Spinal cord (tissue), 10 donors: ENCODE results near the gene VAV2. TPM values are rescaled to one million over a fixed set of nuclear protein-coding genes. Genes with fewer than 3 reads are reported as not detected.
"Not testable (repeated sequence)": the region's sequence is repeated elsewhere in the genome, so short reads cannot be mapped to it uniquely, and the experiment has no call there.

ENCODE experiments used
- DNase-seq, 6 donors: peaks; one replicate each; pipeline versions ENCODE4 v3.0.0 to v3.0.0-alpha.2; 2013 to 2015; ENCODE audit warnings: low spot score in 6 of 6, low read depth in 4 of 6
- H3K27ac ChIP-seq: one replicate; pipeline ENCODE4 v1.5.1; 2013; ENCODE audit warnings: low read depth, low read length, control low read depth
- H3K27me3 ChIP-seq: one replicate; pipeline ENCODE4 v1.6.1; 2013; ENCODE audit warnings: low read length; ENCODE audit not compliant: control insufficient read depth, insufficient read depth
- H3K36me3 ChIP-seq: one replicate; pipeline ENCODE4 v1.6.1; 2013; ENCODE audit warnings: low read length; ENCODE audit not compliant: control insufficient read depth, insufficient read depth
- H3K4me1 ChIP-seq: one replicate; pipeline ENCODE4 v1.6.1; 2013; ENCODE audit warnings: low read length; ENCODE audit not compliant: control insufficient read depth, insufficient read depth
- H3K4me3 ChIP-seq: one replicate; pipeline ENCODE4 v1.5.1; 2013; ENCODE audit warnings: low read depth, low read length, control low read depth
- H3K9me3 ChIP-seq: one replicate; pipeline ENCODE4 v1.6.1; 2013; ENCODE audit warnings: low read length; ENCODE audit not compliant: control insufficient read depth, insufficient read depth
- WGBS: methylation state at CpG from one replicate; pipeline ENCODE4 v1.1.5; 2013; ENCODE audit warnings: missing lambda C conversion rate; ENCODE audit not compliant: insufficient coverage; 5-methylcytosine and 5-hydroxymethylcytosine counted together
- polyA plus RNA-seq, 2 donors: library from polyadenylated mRNA; unstranded; fragments of 120-200 nt; gene quantifications; one replicate each; pipeline ENCODE4 v1.2.1, GENCODE V29; 2013; ENCODE audit not compliant: insufficient read length in 2 of 2
- total RNA-seq, 2 donors: library from RNA; depleted of rRNA in 1 of 2; stranded (reverse); fragments of 120-200 nt in 1 of 2; fragments of >200 nt in 1 of 2; gene quantifications; one replicate each; pipeline versions ENCODE4 v1.2.3 to v1.2.4, GENCODE V29; 2013 to 2014
- donor health status: healthy.

VAV2 gene
- total and polyA plus RNA-seq, 4 donors: 18.4 to 48.3 (median 33.1) TPM

DNA sequence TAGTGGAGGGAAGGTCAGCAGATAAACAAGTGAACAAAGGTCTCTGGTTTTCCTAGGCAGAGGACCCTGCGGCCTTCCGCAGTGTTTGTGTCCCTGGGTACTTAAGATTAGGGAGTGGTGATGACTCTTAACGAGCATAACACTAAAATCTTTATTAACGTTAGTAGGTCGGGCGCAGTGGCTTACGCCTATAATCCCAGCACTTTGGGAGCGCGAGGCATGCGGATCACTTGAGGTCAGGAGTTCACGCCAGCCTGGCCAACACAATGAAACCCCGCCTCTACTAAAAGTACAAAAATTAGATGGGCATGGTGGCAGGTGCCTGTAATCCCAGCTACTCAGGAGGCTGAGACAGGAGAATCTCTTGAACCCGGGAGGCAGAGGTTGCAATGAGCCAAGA, 96.1 kb downstream of the VAV2 start:
- peaks cover 32% of the 10 kb centered on the region for H3K36me3 ChIP-seq
- H3K27ac ChIP-seq: not testable (repeated sequence)
- 73% methylated on average over 6 of the region's 13 CpGs for WGBS

DNA sequence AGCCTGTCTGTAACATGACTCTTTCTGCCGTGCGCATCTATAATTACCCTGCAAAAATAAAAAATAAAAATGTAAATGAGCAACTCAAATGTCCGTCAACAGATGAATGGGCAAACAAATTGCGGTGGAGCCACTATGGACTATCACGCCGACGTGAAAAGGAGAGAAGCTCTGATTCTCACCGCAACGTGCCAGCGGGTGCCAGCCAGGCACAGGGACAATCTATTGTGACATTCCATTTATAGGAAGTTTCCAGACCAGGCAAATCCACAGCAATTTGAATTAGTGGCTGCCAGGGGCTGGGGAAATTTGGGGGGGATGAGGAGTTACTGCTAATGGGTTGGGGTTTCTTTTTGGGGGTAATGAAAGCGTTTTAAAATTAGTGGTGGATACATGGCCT, 96.8 kb downstream of the VAV2 start:
- H3K27ac ChIP-seq: no peak overlapping the region
- peaks cover 32% of the 10 kb centered on the region for H3K36me3 ChIP-seq
- H3K4me1 ChIP-seq: peaks cover 42% of the 10 kb centered on the region
- H3K4me3 ChIP-seq: no peak overlapping the region
- no peaks in the 10 kb centered on the region for H3K9me3 ChIP-seq
- no peak for DNase-seq
- 59% methylated on average over 8 of the region's 11 CpGs for WGBS
- H3K27me3 ChIP-seq: no peaks in the 10 kb centered on the region

More for the DNA sequence above, 96.1 kb downstream of the VAV2 start:
- DNase-seq, H3K27me3 ChIP-seq, H3K4me3 ChIP-seq, H3K9me3 ChIP-seq: not testable (repeated sequence)
- peaks cover 38% of the 10 kb centered on the region for H3K4me1 ChIP-seq

DNA sequence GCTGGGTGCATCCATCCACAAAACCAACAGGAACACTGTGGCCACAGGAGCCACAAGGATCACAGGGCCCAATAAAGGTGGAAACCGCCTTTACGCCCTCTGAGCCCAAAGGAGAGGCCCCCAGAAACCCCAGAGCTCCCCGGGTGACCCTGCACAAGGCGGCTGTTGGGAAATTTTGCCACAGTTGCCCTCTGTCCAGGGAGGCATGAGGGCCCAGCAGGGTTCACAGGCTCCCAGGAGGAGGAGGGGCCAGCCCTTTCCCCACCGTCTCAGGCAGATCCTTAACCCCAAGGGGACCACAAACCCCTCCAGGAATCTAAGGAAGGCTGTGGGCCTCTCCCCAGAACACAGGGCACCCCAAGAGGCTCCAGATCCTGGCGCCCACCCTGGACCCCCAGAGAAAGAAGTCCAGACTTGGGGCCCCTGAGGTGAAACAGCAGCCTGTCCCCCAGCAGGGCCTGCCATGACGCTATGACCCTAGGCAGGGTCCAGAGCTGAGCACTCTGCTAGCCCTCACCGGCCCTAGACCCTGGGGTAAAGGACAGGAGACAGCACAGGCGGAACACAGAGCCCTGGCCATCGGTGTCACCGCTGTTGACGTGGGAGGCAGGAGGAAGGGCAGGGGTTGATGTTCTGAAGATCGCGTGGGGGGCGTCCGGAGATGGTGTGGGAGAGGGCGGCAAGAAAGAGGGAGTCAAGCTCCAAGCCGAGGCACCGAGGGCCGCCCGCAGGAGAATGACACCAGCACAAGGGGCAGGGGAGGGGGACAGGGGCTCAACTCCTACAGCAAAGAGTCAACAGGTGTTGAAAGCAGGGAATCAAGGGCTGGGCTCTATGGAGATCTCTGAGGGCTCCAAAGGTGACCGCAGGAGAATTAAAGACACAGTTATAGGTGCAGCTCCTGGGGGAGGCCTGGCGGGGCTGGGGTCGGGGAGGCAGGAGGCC, 97.5 kb downstream of the VAV2 start:
- H3K27me3 ChIP-seq: no peaks in the 10 kb centered on the region
- peaks cover 32% of the 10 kb centered on the region for H3K36me3 ChIP-seq
- H3K4me3 ChIP-seq: no peak overlapping the region
- H3K4me1 ChIP-seq: peaks cover 49% of the 10 kb centered on the region
- no peak overlapping the region for H3K27ac ChIP-seq
- DNase-seq: no peak
- WGBS: 94% methylated on average over 22 of the region's 24 CpGs
- H3K9me3 ChIP-seq: no peaks in the 10 kb centered on the region

DNA sequence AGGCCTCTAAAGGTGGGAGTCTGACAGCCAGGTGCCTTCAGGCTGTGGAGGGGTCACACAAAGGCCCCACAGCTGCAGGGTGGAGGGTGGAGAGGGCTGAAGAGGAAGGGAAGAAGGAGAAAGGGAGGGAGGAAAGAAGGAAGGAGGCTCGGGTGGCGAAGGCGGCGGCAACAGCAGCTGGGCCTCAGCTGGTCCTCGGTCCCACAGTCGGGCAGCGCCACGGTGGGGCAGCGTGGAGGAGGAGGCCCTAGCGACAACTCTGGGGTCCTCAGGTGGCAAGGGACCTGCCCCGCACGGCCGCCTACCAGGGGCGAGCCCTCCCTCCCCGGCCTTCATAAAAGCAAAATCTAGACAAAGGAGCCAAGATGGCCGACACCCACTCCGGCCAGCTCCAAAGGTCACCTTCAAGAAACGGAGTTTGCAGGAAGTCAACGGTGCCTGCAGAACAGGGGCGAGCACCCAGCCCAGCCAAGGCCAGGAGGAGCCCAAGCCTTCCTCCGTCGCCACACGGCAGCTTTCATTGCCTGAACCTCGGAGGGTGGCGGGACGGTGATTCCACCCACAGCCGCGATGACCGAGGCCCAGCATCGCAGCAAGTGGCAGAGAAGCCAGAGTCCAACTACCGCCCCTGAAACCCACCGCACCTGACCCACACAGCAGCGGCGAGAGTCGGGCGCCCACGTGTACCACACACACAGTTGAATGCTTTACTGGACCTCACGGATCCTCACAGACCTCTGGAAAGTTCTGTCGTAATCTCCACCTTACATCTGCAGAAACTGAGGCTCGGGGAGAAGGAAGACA, 98.7 kb downstream of the VAV2 start:
- no peak for DNase-seq
- Histone ChIP-seq H3K9me3 (no peaks in the 10 kb centered on the region), H3K27me3 (no peaks in the 10 kb centered on the region), H3K27ac (no peak overlapping the region), H3K36me3 (peaks cover 34% of the 10 kb centered on the region), H3K4me1 (peaks cover 61% of the 10 kb centered on the region), H3K4me3 (no peak overlapping the region)
- 90% methylated on average over 40 of the region's 40 CpGs for WGBS

DNA sequence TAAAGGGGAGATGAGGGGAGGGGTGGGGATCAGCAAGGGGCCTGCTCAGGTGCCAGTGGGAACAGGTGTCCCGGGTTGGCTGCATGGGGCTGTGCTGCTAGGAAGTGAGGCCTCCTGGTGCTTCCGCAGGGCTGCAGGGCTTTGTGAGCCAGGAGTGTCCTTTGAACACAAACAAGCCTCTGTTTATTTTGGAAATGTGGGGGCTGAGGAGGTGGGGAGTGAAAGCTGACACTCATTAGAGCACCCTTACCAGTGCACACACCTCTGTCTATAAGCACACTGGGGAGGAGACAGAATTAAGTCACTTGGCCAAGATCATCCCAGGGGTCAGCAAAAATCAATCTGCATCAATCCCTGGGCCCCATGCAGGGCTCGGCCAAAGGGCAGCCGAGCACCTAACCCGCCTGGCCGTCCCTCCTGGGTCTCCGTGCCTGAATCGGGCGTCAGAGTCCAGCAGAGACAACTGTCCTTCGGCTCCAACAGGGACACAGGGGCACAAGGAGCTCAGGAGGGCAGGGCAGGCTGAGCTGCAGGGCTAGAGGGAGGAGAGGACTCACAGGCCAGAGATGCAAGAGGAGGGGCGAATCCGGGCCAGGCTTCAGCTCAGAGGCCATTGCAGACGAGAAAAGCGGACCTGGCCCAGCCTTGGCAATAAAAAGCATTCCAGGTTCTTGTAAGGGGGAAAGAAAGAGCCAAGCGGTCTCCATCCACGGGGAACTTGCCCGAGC, 99.8 kb downstream of the VAV2 start:
- no peak overlapping the region for H3K27ac ChIP-seq
- DNase-seq: no peak
- H3K27me3 ChIP-seq: no peaks in the 10 kb centered on the region
- no peaks in the 10 kb centered on the region for H3K9me3 ChIP-seq
- no peak overlapping the region for H3K4me3 ChIP-seq
- 51% methylated on average over 16 of the region's 17 CpGs for WGBS
- peaks cover 29% of the 10 kb centered on the region for H3K36me3 ChIP-seq
- peaks cover 63% of the 10 kb centered on the region for H3K4me1 ChIP-seq

DNA sequence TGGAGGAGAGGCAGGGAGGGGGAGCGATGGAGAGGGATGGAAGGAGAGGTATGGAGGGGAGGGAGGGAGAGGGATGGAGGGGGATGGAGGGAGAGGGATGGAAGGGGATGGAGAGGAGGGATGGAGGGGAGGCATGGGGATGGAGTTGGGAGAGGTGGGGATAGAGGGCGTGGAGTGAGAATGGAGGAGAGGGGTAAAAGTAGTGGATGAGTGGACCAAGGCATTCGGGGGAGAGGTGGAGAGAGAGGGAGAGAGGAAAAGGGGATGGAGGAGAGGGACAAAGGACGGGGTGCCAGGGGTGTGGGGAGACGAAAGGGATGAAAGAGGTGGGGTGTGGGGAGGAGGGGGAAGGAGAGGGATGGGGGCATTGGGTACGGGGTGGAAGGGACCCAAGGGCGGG, 100.4 kb downstream of the VAV2 start:
- Histone ChIP-seq H3K27me3 (no peaks in the 10 kb centered on the region), H3K27ac (no peak overlapping the region), H3K36me3 (peaks cover 29% of the 10 kb centered on the region), H3K9me3 (no peaks in the 10 kb centered on the region), H3K4me1 (peaks cover 66% of the 10 kb centered on the region), H3K4me3 (no peak overlapping the region)
- 92% methylated on average over 5 of the region's 7 CpGs for WGBS
- DNase-seq: no peak

DNA sequence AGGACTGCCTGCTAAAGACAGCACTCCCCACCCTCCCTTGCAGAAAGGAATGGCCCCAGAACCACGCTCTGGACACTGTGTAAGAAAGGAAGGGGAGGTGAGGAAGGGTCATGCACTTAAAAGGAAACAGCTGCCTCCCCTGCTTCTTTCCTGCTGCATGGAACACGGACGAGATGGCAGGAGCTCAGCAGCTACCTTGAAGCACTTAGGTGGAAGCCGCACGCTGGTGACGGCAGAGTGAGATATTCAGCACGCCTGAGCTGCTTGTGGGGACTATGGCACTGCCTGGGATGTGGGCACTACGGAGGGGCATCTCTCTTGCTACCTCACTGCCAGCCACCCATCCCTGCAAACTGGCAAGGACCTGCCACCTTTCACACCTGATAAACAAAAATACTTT, 101.5 kb downstream of the VAV2 start:
- Histone ChIP-seq H3K9me3 (no peaks in the 10 kb centered on the region), H3K4me1 (peaks cover 76% of the 10 kb centered on the region), H3K36me3 (peaks cover 31% of the 10 kb centered on the region), H3K27me3 (no peaks in the 10 kb centered on the region), H3K4me3 (no peak overlapping the region), H3K27ac (no peak overlapping the region)
- WGBS: 97% methylated on average over 6 of the region's 8 CpGs
- DNase-seq: no peak

DNA sequence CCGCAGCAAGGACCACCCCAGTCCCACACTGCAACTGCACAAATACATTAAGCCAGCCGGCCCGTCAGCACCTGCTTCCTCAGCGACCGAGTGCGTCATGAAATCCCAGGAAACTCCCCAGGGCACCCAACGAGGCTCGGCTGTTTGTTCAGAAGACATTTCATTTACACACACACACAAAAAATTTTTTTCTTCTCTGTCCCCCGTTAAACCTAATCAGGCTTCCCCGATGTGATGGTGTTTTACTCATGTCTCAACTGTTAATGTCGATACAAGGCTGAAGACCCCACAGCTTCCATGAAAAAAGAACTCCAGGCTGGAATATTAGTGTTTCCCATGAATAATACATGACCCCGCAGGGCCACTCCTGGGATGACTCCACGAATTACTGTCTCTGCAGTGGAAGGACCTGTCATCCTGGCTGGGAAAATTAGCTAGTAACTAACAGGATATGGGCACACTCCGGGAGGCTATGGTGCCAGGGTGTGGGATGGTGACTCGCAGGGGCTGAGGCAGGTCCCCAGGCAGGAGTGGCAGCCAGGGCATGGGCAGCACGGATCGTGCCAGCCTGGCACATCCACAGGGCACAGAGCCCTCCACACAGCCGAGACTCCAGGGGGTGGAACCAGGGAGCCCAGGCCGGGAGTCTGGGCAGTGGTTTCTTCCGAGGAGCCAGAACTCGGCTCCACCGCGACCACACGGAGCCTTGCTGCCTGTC, 102.4 kb downstream of the VAV2 start:
- Histone ChIP-seq H3K4me3 (no peak overlapping the region), H3K9me3 (no peaks in the 10 kb centered on the region), H3K36me3 (peaks cover 32% of the 10 kb centered on the region), H3K4me1 (peaks cover 79% of the 10 kb centered on the region), H3K27me3 (no peaks in the 10 kb centered on the region), H3K27ac (no peak overlapping the region)
- 42% methylated on average over 20 of the region's 24 CpGs for WGBS
- peak in 2 of 6 donors; percentile 59 to 80 for DNase-seq
